ENCODE measurements around the gene PRR33. TPM values are rescaled to one million over a fixed set of nuclear protein-coding genes. Genes with fewer than 3 reads are reported as not detected.

Gene PRR33
- total RNA-seq, 1 donor from 2014 or later, result not detected

DNA sequence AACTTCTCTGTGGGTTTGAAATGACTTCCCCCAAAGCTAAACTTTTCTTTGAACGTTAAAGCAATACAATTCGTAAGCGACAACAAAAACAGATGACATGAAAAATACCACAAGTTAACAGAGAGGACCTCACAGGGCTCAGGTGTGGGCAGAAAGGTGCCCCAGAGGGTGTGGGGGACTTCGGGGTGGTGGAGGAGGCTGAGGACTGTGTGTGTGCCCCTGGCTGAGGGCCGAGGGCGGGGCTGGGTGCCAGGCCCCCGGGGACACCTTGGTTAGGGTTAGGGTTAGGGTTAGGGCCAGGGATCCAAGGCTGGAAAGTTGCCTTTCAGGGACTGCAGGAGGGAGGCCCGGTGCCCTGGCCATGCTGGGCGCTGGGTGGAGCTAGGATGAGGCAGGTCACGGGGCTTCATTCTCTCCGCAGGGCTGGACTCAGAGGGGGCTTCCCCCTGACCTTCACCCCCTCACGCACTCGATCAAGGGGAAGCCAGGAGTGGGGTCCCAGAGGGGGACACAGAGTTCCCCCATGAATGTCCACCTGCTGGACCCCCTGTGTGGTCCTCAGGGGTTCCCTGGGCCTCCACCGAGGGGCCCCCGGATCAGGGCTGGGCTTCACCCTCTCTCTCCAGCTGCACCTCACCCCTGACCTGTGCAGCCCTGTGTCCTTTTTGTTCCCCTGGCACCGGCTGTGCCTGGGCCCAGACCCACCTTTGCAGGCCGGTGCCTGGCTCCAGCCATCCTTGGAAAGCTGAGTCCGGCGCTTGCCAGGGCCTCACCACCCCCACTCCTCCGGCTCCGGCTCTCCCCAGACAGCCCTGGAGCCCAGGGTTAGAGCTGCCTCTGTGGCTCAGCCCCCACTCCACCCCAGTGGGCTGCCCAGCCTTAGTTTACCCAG, 45.9 kb downstream of the PRR33 start:
- no peak for DNase-seq (ENCODE audit: extremely low spot score in 2 of 2)
- Histone ChIP-seq H3K27ac (no peak overlapping the region), H3K9me3 (no peaks in the 10 kb centered on the region), H3K27me3 (no peaks in the 10 kb centered on the region), H3K36me3 (no peaks in the 10 kb centered on the region), H3K4me1 (peaks cover 15% of the 10 kb centered on the region), H3K4me3 (no peak overlapping the region)
- intact Hi-C loops (cut with DNase I), result no loop called here
- no peak for TF ChIP-seq POLR2A (IDR thresholded peaks at IDR 0.05)

DNA sequence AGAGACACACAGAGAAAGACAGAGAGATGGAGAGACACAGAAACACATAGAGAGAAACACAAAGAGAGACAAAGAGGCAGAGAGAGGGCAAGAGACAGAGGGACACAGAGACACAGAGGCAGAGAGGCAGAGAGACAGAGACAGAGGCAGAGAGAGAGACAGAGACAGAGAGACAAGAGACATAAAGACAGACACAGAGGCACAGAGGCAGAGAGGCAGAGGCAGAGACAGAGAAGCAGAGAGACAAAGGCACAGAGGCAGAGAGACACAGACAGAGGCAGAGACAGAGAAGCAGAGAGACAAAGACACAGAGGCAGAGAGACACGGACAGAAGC, 46.6 kb downstream of the PRR33 start:
- Histone ChIP-seq H3K4me3 (no peak overlapping the region), H3K27ac (no peak overlapping the region), H3K9me3 (no peaks in the 10 kb centered on the region), H3K36me3 (no peaks in the 10 kb centered on the region), H3K27me3 (no peaks in the 10 kb centered on the region), H3K4me1 (peaks cover 15% of the 10 kb centered on the region)
- TF ChIP-seq POLR2AphosphoS5 (IDR thresholded peaks at IDR 0.05; ENCODE audit: insufficient read depth in 1 of 2, low read depth in 1 of 2) (no peak), POLR2A (IDR thresholded peaks at IDR 0.05) (no peak)
- TF ChIP-seq, protein P1, sequence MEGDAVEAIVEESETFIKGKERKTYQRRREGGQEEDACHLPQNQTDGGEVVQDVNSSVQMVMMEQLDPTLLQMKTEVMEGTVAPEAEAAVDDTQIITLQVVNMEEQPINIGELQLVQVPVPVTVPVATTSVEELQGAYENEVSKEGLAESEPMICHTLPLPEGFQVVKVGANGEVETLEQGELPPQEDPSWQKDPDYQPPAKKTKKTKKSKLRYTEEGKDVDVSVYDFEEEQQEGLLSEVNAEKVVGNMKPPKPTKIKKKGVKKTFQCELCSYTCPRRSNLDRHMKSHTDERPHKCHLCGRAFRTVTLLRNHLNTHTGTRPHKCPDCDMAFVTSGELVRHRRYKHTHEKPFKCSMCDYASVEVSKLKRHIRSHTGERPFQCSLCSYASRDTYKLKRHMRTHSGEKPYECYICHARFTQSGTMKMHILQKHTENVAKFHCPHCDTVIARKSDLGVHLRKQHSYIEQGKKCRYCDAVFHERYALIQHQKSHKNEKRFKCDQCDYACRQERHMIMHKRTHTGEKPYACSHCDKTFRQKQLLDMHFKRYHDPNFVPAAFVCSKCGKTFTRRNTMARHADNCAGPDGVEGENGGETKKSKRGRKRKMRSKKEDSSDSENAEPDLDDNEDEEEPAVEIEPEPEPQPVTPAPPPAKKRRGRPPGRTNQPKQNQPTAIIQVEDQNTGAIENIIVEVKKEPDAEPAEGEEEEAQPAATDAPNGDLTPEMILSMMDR (IDR thresholded peaks at IDR 0.05), result no peak
- DNase-seq (ENCODE audit: extremely low spot score in 2 of 2), result no peak
- intact Hi-C loops (cut with DNase I), result no loop called here

DNA sequence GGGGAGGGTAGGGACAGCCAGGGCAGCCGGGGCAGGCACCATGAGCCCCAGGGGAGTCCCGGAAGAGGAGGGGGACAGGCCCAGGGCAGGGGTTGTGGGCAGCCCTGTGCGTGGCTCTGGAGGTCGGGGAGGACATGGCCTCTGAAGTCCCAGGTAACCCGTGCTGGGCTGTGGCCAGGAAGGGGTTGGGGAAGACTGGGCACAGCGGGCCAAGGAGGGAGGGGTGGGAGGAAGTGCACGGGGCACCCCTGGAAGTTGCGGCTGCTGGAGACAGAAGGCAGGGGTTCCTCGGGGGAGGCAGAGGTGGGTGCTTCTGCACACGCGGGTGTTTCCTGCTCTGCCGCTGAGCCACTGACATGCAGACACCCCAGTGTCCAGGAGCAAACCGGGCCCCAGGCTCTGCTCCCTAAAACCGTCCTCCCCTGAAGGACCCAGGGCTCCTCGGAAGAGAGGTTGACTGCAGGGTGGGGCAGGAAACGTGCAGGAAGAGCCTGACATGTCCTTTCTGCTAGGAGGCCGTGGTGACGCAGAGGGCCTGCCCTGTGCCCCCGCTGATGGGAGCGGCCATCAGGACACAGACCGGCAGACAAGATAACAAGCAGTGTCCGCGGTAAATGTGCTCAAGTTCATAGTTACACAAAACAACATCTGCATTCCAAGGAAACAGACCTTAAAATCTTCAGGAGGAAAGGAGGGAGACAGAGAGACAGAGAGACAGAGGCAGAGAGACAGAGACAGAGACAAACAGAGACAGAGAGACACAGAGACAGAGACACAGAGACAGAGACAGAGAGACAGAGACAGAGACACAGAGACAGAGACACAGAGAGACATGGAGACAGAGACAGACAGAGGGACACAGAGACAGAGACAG, 47.2 kb downstream of the PRR33 start:
- no peak overlapping the region for H3K27ac ChIP-seq
- no peaks in the 10 kb centered on the region for H3K27me3 ChIP-seq
- TF ChIP-seq POLR2A (IDR thresholded peaks at IDR 0.05) (no peak), POLR2AphosphoS5 (IDR thresholded peaks at IDR 0.05; ENCODE audit: insufficient read depth in 1 of 2, low read depth in 1 of 2) (no peak)
- TF ChIP-seq, protein P1 (IDR thresholded peaks at IDR 0.05), result no peak
- intact Hi-C loops (cut with DNase I), result no loop called here
- H3K36me3 ChIP-seq, result no peaks in the 10 kb centered on the region
- no peak overlapping the region for H3K4me3 ChIP-seq
- DNase-seq (ENCODE audit: extremely low spot score in 2 of 2), result no peak
- H3K9me3 ChIP-seq, result no peaks in the 10 kb centered on the region
- H3K4me1 ChIP-seq, result peaks cover 15% of the 10 kb centered on the region

DNA sequence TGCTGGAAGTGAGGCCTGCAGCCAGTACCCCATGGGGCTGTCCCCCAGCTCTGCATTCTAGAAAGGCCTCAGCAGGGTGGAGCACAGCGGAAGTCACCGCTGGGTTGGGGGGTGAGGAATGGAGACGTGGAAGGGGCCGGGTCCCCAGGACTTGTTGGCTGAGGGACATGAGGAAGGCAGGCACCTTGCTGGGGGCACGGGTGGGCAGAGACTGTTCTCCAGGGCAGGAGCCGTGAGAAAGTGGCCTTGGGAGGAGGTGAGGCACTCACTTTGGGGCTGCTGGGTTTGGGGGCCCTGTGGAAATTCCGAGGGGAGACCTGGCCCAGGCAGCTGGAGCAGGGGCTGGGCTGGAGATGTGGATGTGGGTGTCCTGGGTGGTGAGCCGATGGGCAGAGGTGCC, 47.9 kb downstream of the PRR33 start:
- Histone ChIP-seq H3K4me3 (no peak overlapping the region), H3K4me1 (peaks cover 15% of the 10 kb centered on the region), H3K27me3 (no peaks in the 10 kb centered on the region), H3K36me3 (no peaks in the 10 kb centered on the region), H3K9me3 (no peaks in the 10 kb centered on the region), H3K27ac (no peak overlapping the region)
- no peak for DNase-seq (ENCODE audit: extremely low spot score in 2 of 2)
- intact Hi-C loops (cut with DNase I), result no loop called here
- TF ChIP-seq, protein P1 (IDR thresholded peaks at IDR 0.05), result no peak
- no peak for TF ChIP-seq POLR2A (IDR thresholded peaks at IDR 0.05)
- no peak for TF ChIP-seq POLR2AphosphoS5 (IDR thresholded peaks at IDR 0.05; ENCODE audit: insufficient read depth in 1 of 2, low read depth in 1 of 2)

DNA sequence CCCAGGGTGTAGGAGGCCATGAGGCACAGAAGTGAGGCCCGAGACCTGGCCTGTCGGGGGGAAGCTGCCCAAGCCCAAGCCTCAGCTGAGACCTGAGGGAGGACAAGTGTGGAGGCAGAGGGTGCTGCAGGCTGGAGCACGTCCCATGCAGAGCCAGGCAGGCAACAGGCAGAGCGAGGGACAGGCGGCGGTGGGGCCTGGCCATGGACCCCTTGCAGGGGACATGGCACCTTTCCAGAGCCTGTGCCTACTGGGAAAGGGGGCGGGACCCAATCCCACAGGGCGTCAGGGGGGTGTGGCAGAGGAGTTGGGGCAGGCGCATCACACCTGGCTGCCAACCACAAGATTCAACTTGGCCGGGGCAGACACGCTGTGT, 48.6 kb downstream of the PRR33 start:
- no peak for DNase-seq (ENCODE audit: extremely low spot score in 2 of 2)
- no peaks in the 10 kb centered on the region for H3K27me3 ChIP-seq
- H3K9me3 ChIP-seq, result no peaks in the 10 kb centered on the region
- intact Hi-C loops (cut with DNase I), result no loop called here
- H3K4me3 ChIP-seq, result no peak overlapping the region
- no peak for TF ChIP-seq POLR2AphosphoS5 (IDR thresholded peaks at IDR 0.05; ENCODE audit: insufficient read depth in 1 of 2, low read depth in 1 of 2)
- TF ChIP-seq POLR2A (IDR thresholded peaks at IDR 0.05), result no peak
- TF ChIP-seq, protein P1 (IDR thresholded peaks at IDR 0.05), result no peak
- H3K36me3 ChIP-seq, result no peaks in the 10 kb centered on the region
- H3K27ac ChIP-seq, result no peak overlapping the region
- H3K4me1 ChIP-seq, result peaks cover 18% of the 10 kb centered on the region
